GM18517 (cell line): Measurements from ENCODE around the gene CEP72.
"Not testable (repeated sequence)": the region's sequence is repeated elsewhere in the genome, so short reads cannot be mapped to it uniquely, and the experiment has no call there.

Source experiments
- ATAC-seq: cut with Tn5 transposase; IDR thresholded peaks from one replicate; pipeline ENCODE4 v1.9.1; 2021; ENCODE audit warnings: mild to moderate bottlenecking, moderate library complexity; ENCODE audit not compliant: unreplicated experiment

CEP72 gene

DNA sequence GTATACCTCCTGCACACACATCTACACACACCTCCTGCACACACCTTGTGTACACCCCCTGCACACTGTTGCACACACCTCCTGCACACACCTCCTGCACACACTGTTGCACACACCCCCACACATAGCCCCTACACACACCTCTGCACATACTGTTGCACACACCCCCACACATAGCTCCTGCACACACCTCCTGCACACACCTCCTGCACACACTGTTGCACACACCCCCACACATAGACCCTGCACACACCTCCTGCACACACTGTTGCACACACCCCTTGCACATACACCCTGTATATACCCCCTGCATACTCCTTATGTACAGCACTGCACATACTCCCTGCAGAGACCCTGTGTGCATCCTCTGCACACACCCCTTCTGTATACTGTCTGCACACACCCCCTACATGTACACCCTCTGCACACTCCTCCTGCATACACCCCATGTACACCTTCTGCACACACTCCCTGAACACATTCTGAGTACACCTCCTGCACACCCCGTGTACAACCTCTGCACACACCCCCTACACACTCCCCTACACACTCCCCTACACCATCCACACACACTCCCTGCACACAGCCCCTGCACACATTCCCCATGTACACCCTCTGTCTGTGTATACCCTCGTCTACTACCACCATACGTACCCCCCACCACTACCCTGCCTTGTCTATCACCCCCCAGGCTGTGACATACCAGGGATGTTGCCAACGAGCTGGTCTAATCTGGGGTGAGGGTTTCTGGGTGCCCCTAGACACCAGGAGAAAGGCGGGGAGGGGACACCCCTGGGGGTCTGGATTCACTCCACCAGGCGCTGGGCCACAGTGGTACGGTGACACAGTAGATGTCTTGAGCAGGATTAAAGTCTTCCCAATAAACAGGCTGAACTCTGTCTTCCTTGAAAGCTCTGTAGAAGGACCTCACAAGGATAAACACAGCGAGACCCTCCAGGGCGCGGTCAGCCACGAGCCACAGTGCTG is 1.1 kb upstream of the CEP72 start:
- ATAC-seq = no peak

DNA sequence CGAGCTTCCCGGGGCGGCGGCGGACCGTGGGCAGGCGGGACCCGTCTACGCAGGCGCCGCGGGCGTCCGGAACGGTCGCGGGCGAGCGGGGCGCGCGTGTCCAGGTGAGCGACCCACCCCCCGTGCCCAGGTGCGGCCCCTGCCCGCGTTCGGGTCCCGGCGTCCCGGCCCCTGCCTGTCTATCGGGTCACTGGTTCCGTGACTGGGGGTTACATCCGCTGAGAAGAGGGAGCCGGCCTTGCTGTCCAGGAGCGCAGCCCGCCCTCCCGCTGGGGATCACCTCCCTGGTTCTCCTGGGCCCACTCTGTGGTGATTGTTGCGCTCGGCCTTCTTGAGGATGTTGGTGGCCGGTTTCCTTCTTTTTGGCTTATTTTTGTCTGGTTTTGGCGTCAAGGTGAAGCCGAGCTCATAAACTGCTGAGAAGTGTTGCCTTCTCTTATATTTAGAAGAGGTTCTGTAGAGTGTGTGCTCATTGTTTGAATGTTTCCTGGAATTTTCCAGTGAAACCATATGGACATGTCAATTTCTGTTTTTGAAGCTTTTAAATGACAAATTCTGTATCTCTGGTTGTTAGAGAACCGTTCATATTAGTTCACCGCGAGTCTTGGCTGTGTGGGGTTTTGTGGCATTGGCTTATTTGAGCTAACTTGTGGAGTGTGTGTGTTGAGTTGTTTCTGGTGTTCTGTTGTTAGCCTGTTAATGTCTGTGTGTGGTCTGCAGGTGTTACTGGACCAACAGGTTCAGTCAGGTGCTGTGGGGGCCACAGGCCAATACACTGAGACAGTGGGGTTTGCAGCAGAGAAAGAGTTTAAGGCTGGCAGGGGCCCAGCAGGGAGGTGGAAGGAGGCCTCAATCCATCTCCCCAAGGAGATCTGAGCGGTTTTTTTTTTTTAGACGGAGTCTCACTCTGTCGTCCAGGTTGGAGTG is 621 bp downstream of the CEP72 start:
- ATAC-seq = peak; percentile 20

DNA sequence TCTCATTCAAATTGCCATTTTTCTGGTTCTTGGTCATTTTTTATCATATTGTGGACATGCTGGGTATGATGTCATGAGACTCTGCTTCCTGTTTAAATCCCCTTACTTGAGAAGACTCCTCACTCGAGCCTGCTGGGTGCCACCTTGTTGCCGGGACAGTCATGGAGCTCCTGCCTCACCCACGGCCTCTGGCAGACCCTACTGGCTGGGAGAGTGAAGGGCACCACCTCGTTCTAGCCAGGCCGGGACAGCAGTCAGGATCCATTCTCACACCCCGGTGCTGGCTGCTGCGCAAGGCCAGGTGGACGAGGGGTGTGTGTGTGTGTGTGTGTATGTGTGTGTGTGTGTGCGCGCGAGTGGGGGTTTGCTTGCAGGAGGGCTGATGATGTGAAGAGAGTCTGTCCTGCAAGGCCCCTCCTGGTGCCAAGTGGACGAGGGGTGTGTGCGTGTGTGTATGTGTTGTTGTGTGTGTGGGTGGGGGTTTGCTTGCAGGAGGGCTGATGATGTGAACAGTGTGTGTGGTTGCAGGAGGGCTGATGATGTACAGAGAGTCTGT is 4.4 kb downstream of the CEP72 start:
- no peak for ATAC-seq

DNA sequence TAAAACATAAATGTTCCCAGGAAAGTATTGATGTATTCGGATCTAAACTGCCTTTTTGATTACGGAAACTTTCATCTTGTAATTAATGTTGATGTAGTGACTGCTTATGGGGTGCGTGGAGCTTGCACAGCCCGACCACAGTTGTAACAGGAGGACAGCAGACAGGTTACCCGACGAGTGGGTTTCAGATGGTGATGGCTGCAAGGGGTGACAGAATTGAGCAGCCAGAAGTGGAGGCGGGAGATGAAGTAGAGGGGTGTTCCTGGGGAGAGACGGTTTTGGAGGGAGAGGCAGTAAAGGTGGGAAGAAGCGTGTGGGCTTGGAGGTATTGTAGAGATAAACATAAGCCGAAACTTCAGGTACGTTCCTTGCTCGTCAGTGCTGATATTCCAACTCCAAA is 5.8 kb downstream of the CEP72 start:
- ATAC-seq = no peak

DNA sequence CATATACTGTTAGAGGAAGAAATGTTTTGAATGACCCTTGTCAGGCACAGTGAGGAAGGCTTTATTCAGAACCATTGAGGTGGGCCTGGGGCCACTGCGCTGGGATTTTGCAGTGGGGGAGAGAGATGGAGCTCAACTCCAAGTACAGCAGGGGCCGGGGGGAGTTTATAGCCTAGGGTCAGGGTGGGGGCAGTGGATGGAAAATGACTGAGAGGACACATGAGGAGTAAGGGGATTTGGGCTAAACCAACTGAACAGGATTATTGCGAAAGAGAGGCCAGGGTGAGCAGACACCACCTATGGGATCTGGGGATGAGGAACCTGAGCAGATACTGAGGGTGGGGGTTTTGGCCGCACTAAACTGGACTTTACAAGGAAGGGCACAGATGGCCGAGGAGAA is 6.3 kb downstream of the CEP72 start:
- no peak for ATAC-seq

DNA sequence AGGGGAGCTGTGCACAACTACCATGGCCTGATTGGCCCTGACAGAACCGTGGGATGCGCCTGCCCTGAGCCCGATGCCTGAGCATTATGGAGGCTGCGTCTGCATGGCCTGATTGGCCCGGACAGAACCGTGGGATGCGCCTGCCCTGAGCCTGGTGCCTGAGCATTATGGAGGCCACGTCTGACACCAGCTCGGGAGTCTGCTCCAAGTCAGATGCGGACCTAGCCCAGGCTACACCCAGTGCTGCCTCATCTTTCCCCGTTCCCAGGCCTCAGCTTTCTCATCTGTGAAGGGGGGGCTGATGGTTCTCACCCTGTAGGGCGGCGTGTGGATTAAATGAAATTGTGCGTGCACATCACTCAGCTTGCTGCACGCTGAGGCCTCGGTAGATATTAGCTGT is 7.3 kb downstream of the CEP72 start:
- ATAC-seq = no peak

DNA sequence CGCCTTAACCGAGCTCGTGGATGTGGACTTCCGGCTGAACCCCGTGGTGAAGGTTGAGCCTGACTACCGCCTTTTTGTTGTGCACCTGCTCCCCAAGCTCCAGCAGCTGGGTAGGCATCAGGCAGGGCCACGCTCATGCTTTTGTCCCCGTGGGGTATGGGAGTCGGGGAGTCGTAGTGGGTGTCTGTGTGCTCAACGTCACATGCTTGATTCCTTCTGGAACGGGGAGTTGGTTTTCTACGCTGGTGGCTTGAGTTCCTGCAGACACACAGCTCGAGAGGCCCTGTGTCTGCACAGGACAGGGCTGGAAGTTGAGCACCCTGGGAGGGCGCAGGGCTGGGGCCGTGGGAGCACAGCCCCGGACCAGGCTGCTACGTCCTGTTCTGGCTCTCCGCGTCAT is 8.0 kb downstream of the CEP72 start:
- ATAC-seq = no peak

DNA sequence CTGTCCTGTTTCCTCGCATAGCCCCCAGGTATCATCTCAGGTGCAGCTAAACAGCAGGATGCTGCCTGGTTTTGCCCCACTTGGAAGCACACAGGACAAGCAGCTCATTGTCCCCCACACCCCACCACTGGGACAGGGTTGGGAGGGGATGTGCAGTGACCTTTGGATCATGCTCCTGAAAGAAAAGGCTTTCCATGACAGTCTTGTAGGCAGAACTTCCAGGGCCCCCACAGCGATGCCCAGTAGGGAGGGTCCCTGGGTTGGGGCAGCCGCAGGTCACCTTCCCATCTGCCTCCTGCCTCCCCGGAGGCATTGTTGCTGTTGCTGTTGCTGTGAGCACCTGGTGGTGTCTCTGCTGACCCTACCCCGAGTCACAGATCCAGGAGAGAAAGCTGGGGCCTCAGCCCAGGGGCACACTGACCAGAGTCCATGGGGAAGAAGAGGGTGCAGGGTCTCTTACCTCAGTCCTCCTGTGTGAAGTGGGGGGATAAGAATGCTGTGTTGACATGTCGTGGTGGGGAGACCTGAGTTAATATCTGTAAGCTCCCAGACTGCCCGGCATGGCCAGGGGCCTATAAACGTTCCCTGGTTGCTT is 8.5 kb downstream of the CEP72 start:
- ATAC-seq = no peak

DNA sequence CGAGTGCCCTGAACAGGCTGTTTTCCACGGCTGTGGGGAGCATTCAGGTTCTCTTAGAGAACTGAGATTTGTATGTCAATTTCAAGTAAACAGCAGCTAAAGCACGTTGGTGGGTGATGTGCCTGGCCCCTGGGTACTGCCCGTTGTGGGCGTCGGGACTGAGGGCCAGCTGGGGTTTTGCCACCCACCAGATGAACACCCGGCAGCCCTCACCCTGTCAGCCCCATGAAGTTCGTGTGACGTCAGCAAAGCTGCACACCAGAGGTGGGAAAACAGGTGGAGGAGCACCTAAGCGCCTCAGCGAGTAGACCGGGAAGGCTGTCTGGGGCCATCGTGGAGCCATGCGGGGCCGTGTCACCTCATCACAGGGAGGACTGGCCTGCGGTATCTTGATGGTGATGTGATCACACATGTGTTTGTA is 9.2 kb downstream of the CEP72 start:
- no peak for ATAC-seq

DNA sequence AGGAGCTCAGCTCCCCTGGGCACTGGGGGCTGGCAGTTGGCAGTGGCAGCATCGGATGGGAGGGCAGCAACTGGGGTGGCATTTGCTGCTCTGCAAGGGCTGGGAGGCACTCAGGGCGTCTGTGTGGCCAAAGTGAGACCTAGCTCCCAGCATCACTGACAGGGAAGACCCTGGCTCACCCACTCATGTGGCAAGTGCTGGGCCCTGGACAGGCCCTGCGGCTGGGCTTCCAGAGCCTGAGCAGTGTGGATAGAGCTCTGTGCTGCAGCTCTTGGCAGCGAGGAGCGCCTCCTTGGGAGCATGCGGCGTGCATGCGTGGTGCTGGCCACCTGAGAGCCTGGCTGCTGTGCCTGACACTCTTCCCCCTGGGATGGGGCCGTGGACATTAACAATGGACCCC is 10.2 kb downstream of the CEP72 start:
- ATAC-seq = no peak

DNA sequence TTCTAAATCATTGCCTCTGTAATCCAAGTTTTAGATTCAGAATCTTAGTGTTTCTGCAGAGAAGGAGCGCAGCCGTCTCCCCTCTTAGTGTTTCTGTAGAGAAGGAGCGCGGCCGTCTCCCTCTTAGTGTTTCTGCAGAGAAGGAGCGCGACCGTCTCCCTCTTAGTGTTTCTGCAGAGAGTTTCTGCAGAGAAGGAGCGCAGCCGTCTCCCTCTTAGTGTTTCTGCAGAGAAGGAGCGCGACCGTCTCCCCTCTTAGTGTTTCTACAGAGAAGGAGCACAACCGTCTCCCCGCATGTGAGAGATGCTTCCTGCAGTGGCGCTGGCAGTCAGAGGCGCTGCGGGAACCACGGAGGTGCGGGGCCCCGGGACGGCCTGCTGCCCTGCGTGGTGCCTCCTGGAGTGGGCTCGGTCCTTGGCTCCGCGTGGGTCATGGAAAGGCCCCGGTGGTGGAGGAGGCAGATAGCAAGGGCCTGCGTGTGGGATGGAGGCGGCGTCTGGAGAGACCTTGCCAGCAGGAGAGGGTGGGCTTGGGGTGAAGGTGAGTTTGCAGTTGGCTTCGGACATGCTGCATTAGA is 10.9 kb downstream of the CEP72 start:
- ATAC-seq = no peak

DNA sequence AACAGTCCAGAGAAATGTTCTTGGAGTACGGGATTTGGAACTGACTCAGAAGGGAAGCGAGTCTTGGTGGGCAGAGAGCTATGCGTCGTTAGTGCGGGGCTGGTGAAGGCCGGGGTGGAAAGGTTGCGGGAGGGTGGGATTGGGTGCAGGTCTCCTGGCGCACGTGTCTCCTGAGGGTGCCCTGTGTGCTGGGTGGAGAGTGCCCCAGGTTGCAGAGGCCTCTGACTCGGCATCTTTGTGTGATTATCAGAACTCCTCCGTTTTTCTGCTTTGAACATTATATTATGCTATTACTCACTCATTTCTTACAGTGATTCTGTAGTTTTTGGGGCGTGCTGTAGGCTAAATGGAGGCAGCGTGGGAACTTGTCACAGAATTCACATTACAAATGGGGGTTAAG is 11.4 kb downstream of the CEP72 start:
- no peak for ATAC-seq

DNA sequence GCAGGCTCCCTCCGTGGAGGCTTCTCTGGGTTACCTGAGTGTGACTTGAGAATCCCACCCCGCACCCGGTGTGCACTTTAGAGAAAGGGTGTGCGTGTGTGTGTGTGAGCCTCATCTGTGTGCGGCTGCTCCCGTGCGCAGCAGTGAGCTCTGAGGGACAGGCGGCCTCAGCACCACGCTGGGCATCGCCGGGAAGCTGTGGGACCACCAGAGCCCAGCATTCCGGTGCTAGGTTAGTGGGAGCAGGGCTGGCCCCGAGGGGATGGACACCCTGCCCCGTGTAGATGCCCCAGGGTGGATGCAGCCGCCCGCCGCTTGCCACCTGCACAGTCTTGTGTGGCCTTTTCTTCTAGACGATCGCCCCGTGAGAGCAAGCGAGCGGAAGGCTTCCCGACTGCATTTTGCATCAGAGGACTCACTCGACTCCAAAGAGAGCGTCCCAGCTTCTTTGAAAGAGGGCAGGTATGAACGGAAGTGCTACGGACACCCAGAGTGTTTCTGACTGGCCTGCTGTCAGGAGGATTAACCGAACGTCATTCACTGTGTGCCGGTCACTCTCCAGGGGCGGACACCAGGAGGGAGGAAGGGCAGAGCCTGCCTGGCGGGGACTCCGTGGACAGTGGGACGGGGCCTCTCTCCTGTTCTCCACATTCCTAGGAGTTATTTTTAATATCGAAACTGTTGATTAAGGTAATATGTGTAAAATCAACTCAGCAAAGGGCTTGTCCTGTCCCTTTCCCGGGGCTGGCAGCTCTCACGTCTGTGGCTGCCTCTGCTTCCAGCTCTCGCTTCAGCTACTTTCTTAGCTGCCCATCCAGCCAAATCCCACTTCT is 12.2 kb downstream of the CEP72 start:
- ATAC-seq = no peak

DNA sequence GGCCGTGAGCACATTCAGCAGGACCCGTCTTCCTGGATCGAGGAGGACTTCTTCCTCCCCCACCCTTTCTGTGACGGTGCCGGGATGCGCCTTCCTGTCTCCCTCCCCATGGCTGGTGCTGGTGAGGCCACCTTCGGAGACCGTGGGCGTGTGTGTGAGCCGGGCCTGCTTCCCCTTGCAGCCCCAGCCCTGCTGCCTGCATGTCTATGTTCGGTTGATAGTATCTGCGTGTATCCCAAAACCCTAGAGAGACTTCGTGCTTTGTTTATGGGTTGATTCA is 12.8 kb downstream of the CEP72 start:
- ATAC-seq = no peak

DNA sequence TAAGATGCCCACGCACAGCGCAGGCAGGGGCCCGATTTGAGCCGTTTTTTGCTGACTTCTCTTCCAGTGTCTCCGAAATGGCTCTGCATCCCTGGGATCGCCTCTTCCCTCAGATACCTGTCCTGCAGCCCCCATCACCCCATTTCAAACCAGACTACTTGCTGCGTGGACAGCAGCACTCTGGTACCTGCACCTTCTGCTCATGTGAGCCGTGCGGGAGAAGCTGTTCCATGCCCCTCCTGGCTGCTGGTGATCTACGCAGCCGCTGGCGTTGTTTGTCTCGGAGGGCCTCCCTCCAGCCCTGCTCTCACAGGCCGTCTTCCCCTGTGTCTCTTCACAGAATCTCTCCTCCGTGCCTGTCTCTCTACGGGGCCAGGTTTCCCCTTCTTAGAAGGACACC is 13.4 kb downstream of the CEP72 start:
- ATAC-seq = no peak

DNA sequence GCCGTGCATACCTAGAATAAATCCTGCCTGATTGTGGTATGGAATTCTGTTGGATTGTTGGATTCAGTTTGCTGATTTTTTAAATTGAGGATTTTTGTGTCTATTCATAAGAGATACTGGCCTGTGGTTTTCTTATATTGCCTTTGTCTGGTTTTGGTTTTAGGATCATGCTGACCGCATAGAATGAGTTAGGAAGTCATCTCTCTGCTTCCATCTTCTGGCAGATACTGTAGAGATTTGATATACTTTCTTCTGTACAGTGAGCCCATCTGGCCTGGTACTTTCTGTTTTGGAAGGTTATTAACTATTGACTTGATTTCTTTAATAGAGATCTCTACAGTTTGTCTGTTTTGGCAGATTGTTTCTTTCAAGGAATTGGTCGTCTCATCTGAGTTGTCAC is 14.7 kb downstream of the CEP72 start:
- ATAC-seq = no peak

DNA sequence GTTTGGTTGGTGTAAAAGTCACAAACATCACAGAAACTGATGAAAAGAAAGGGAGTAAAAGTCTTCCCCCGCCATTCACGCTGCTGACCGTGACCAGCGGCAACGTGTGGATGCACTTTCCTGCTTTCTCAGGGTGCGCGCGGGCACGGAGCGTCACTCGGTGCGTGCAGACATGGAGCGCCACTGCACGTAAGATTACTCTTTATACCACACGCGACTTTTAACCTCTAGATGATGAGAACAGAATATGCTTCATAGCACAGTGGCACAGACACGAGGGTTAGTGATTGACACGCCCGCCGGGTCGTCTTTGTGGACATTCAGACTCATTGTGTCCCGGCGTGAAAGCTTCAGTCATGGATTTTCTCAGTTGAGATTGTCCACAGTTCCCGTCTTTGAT is 15.7 kb downstream of the CEP72 start:
- no peak for ATAC-seq

DNA sequence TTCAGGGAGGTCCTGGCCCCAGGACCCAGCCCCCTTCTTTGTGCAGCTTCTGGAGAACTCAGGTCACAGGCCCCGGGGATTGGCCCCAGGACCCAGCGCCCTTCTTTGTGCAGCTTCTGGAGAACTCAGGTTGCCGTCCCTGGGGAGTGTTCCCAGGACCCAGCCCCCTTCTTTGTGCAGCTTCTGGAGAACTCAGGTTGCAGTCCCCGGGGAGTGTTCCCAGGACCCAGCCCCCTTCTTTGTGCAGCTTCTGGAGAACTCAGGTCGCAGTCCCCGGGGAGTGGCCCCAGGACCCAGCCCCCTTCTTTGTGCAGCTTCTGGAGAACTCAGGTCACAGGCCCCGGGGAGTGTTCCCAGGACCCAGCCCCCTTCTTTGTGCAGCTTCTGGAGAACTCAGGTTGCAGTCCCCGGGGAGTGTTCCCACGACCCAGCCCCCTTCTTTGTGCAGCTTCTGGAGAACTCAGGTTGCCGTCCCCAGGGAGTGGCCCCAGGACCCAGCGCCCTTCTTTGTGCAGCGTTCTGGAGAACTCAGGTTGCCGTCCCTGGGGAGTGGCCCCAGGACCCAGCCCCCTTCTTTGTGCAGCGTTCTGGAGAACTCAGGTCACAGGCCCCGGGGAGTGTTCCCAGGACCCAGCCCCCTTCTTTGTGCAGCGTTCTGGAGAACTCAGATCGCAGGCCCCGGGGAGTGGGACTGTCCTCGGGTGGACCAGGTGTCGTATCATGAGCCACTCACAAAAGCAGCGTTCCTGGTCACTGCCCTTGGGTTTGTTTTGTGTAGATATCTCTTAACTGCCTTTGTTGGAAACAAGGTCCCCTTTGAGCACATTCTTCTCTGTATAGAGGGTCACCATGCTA is 16.4 kb downstream of the CEP72 start:
- not testable (repeated sequence) for ATAC-seq

DNA sequence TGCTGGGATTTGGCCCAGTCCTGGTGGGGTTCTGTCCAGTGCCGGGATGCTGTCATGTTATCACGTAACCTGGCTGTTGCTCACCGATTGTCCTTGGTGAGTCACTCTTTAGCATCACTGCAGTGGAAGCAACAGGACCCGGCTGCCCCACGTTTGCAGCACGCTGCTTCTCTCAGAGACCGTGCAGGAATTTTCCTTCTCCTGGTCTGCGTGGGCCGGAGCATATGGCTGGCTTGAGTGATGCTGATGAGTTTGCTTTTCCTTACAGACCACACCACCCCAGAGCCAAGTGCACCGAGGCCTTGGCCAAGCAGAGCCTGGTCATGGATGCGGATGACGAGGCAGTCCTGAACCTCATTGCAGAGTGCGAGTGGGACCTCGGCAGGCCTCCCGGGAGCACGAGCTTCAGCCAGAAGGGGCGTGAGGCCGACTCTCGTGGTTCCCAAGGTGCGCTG is 21.4 kb downstream of the CEP72 start:
- ATAC-seq = no peak
